Measurements from ENCODE around the gene PMP22.

The PMP22 gene
- total RNA-seq: 0 to 0.79 reads per million in 2 donors

DNA sequence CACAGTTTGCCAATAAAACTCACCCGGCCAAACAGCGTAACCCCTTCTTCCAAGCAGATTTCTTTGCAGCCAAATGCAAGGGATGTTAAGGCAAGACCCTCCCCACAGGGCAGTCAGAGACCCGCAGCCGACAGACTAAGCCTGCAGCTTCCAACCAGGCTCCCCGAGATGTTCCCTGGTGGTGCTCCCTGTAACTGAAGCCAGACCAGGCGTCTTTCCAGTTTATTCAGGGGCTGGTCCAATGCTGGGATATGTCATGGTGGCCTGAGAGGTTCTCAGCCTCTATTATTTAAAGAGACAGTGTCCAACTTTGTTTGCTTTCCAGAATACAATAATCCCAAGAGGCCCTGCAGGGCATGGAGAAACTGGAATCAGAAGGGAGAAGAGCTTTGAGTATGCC, at the start of gene PMP22:
TSS of gene PMP22 (minus strand) at position 196 of the 400 bp plus-strand sequence. CDS start 4,599 bp downstream, outside the sequence.
- no peak for DNase-seq

DNA sequence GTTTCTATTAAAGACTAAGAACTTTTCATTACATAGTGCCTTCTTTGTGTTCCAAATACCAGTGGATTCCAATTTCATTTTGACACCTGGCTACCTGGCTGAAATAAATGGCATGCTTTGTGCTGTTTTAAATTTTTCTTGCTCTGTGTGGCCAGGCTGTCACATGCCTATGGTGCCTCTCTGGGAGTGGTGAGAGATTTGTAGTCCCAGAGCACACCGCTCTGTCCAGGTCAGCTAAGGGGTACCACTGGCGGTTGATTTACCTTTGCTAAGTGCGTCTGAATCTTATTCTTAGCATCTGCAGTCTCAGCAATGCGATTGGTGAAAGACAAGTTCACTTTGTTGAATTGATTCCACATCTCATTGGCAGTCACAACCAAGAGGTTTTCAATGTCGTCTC, 46.9 kb upstream of the PMP22 start:
- no peak for DNase-seq

DNA sequence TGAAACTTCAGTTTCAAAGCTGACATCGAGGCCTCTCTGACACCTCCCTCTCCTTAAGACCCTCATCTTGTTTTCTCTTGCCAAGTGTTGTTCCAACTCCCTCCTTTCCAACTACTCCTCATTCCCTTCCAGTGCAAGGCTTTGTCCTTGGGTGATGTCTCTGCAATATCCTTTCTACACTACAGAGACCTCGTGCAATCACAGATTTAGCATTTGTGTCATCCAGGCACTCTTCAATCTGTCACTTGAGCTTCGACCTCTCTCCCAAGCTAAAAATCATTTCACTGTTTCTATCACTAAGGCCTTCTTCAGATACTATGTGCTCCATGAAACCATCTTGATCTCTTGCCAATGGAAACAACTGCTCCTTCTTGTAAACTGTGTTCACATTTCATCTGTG, 44.7 kb upstream of the PMP22 start:
- no peak for DNase-seq

DNA sequence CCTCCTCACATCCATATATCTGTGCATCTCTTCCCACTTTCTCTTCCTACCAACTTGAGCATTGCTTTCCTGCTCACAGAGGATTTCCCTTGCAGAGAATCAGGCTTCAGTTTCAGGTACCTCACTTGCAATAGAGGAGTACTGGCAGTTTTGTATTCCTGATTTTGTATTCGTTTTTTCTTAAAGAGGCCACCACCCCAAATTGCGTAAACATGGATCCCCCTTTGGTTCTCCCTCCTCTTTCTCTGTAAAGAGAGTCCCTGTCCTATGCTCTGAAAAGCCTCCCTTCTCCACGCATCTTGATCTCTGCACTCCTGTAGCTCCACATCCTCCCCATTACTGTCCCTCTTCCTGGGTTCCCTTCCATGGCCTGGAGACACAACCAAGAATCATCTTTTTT, 44.1 kb upstream of the PMP22 start:
- no peak for DNase-seq

DNA sequence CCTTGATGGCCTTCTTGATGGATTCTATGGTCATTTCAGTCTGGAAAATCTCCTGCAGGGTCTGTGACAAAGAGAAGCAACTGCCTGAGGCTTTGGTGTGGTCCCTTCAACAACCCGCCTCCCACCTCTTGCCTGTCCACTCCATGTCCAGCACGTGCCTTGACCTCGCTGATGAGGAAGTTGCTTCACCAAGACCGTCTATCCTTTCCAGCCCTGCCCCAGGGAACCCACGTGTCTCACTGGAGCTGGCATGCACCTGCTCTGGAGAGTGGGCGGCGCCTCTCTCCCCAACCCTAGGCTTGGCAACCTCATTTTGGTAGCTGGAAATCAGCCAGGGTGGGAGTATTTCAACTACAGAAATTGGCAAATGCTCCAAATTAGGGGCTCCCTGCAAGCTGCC, 43.6 kb upstream of the PMP22 start:
- DNase-seq: no peak

DNA sequence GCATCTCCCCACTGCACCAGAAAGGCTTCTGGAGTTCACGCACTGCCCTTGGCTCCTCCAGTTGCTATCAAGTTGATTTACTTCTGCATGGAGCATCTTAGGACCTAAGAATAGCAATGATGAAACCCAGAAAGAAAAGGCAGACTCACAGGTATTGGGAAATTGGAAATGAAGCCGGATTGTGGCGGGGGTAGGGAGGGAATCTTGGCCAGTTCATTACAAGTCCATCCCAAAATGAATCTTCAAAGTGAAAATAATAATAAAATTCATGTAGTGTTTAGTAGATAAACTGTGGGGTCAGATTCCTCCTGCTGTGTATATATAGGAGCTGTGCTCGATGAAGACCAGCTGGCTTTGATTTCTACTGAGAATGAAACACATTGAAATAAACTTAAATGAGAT, 42.6 kb upstream of the PMP22 start:
- DNase-seq: no peak

DNA sequence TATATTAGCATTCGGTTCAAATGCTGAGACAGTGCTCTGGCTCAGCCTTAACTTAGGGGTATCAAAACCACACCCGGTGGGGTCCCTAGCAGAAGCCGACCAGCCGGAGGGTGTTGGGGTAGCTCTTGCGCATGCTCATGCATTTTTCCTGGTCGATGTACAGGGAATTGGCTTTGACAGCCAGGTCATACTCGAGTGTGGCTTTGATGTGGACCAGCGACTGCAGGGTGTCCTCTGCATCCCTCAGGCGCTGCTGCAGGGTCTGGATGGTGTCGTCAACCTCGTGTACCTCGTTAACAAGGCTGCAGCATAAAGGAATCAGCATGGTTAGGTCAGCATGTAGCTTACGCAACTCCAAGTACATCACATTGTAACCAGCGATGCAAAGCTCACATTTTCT, 38.7 kb upstream of the PMP22 start:
- no peak for DNase-seq

DNA sequence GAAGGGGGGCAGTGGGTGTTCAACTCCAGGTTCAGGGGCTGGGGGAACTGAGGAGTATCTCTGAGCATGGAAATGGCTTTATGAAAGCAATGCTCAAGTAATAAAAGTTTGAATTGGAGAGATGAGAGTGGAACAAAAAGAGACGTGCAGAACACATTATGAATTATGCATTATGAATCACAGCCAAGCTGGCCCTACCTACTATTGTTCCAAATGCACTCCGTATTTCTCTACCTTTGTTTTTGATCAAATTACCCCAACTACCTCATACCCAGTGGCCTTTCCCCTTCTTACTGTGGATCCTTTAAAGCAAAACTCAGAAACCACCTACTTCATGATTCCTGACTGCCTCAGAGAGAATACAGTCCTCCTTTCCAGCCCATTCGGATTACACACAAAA, 38.1 kb upstream of the PMP22 start:
- DNase-seq: no peak

DNA sequence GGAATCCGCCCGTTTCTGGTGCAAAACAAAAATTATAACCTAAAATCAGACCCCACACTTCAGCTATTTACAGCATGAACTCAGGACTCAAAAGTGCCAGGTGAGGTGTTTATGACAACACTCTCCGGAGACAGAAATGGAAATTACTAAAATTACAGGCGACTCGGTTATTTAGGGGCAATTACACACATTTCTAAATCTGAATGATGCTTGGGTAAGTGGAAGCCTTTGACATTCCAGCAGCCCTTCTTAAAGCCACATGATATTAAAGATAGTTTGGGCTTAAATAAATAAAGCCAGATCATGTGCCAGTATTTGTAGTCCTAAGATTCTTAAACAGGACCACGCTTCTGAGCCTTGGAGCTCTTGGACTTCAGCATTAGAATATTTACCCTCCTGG, 36.7 kb upstream of the PMP22 start:
- DNase-seq: no peak

DNA sequence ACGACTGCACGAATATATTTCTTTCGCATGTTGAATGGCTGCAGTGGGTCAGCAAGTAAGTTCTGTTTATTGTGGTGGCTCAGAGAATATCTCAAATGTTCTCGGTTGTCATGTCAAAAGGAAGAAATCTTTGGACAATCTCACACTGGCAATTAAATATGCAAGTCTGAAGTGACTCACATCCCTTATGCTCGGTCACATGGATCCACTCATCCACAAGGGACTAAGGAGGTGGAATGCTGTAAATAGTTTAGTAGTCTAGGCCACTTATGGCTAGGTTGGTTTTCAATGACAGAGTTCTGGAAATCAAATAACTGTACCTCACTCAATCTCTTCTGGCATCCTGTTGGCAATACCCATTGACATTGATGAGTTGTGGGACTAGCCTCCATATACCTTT, 33.0 kb upstream of the PMP22 start:
- no peak for DNase-seq

DNA sequence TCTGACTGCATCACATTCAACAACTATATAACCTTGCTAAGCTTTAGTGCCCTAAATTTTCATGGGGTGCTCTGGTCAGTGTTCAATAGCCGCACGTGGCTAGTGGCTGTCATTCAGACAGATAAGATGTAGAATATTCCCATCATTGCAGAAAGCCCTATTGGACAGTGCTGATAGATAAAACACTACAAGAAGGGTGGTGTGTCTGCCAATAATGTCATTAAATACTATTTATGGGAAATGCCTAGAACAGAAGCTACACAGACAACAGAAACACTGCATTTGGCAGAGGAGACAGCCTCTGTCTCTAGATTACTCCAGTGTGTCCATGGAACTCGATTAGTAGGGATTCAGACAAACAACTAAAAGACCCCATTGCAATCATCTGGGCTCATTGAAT, 28.4 kb upstream of the PMP22 start:
- no peak for DNase-seq

DNA sequence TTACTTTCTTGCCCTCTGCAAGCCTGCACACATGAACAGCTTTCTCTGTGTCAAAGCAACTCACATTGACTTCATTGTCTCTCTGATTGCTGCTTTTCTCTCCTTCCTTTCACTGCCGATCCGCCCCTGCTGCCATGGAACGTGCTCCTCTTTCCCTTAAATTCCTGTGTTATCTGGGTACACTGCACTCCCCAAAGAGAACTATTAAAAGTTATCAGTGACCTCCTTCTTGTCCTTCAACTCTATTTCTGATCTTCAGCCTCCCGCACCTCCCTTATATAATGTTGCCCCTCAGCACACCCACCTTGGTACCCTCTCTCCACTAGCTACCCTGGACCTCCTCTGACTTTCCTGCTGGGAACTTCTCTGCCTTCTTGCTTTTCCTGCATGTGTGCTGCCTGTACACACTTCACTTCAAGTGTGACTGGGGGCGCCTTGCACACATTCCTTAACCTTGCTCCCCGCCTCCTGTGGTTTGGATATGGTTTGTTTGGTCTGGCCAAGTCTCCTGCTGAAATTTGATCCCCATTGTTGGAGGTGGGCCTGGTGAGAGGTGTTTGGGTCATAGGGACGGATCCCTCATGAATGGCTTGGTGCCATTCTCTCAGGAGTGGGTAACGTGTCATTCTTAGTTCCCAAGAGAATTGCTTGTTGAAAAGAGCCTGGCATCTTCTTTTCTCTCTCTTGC, 26.7 kb upstream of the PMP22 start:
- no peak for DNase-seq

DNA sequence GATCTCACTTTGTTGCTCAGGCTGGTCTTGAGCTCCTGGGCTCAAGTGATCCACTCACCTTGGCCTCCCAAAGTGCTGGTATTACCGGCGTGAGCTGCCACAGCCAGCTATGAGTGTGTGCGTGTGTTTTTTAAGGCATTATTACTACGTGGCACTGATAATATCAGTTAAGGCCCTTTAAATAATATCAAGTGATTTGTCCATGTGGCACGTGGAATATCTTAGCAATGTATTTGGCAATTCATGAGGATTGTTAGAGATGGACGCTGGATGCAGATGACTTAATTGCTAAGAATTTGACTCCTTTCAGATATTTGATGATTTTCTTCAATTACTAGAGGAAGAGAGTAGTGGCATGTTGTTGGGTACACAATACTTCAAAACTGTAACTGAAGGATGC, 25.5 kb upstream of the PMP22 start:
- no peak for DNase-seq

DNA sequence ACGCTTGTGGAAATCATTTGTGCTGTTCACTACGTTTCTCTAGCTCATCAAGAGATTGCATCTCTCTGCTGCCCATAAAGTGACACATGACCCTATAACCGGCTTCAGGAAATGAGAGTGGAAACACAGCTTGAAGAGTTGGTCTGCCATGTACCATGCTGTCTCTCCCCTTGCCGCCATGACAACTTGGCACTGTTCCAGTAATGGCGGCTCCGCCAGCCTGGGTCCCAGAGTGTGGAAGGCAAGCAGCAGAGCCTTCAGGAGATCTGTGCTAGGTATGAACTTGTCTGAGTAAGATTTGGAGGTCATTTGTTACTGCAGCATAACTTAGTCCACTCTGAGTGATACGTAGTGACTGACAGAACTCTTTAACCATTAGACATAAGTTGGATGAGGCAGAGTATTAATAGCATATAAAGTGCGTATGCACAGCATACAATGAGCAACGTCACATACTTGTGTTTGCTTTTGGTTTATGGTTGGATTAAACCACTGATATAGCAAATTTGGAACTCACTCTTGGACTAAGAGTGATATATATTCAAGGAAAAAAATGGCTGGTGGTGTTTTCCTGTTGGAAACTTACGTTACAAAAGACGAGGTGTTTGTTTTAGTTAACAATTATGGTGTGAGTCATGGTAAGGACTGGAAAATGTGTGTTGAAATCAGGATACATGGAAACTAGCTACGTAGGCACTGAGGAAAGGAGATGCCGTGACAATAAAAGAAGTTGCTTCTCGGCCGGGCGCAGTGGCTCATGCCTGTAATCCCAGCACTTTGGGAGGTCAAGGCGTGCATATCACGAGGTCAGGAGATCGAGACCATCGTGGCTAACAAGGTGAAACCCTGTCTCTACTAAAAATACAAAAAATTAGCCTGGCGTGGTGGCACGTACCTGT, 24.4 kb upstream of the PMP22 start:
- no peak for DNase-seq

DNA sequence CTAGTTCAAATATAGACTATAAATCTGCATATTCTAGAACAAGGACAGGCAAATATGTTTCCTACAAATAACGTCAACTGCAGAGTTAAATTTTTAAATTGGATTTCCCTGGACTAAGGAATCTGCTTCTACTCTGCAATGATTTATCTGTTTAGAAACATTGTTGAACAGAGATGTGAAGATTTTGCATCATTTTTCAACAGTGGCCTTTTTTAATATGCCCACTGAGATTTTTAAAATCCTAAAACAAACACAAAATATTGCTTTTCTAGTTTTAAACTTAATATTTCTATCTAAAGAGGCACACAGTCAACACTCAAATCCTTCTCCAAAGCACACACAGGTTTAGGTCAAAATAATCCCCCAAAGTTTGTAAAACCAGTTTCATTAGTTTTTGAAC, 23.7 kb upstream of the PMP22 start:
- no peak for DNase-seq

DNA sequence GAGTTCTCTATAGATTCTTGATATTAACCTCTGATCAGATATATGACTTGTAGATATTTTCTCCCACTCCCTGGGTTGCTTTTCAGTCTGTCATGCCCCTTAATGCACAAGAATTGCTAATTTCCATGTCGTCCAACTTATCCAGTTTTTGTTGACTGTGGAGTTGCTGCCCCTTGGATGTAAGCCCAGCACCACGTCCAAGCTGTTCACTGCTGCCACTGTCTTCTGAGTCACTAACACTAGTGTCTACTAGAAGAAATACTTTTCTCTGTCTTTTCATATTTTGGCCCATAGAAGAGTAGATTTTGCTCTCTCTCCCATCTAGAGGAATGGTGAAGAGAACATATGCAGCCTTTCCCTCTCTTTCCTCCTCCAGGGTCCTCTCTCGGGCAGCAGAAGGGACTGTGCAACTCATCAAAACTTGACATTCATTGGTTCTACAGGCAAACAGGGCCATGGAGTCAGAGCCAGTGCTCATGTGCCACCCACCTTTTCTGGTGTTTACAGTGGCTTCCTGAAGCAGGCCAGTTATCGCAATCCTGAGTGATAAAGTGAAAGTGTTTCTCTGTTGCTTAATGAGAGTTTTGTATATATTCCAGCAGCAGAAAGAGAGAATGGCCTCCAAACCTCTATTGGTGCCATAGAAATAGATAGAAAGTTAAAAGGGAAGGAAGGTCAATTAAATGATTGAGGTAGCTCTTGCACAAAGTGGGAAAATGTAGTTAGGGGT, 22.6 kb upstream of the PMP22 start:
- no peak for DNase-seq

DNA sequence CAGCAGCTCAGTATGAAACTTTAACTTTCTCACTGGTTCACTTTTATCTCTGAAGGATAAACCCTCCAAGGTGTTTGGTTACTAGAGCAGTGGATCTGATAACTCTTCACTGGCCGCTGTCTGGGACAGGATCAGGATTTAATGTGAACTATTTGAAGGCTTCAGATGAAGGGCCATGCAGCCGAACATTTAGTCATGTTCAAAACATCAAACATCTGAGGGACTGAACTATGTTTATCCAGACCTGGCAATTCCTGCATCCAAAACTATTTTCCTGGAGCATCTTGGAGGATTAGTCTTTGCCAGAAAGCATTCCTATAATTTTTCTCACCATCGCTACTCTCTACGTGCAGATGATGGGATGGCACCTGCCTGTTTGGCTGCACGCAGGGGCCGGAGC, 20.3 kb upstream of the PMP22 start:
- no peak for DNase-seq

DNA sequence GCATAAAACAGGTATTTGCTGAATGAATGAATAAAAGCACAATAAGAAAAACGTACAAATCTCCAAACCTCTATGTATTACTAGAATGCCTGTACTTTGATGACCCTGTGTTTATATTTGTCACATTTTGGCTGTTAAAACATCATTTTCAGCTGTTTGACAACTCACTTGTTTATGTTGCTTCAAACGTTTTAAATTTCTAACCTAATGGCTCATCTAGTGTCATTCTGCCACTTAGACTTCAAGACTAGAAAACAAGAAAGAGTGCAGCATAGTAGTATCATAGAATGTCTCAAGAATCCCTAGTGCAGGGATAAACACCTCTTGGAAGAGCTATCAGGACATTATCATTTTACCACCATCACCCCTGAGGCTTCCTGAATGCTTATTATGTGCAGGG, 19.4 kb upstream of the PMP22 start:
- no peak for DNase-seq

DNA sequence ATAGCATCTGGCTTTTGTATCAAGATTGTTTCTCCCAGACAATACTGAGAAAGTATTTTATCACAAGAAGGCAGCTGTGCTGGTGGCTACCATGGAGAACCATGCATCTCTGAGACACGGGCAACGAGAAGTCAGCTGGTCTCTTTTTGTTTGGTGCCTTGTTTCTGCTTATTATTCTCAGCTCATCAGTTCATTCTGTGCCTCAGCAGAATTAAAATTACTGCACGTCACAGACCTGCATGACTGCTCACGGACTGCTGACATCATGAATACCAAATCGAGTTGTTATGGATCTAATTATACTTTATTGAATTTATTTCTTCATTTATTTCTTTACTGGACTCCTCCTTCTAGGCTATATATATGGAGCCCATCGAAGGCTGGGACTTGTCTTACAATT, 19.0 kb upstream of the PMP22 start:
- no peak for DNase-seq

DNA sequence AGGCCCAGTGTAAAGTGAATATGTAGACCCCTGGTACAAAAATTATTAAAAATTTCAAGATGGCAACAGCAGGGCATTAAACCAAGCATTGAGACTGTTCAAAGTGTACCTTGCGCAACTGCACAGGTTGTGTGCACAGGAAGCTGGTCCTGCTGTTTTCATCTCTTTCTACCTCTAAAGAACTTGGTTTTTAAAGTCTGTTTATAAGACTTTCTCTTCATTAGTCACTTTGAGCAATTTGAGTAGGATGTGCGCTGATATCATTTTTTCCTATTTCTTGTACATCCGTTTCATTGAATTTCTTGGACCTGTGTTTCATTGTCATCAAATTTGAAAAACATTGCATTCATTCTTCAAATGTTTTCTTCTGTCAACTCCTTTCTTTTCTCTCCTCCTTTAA, 16.8 kb upstream of the PMP22 start:
- no peak for DNase-seq

DNA sequence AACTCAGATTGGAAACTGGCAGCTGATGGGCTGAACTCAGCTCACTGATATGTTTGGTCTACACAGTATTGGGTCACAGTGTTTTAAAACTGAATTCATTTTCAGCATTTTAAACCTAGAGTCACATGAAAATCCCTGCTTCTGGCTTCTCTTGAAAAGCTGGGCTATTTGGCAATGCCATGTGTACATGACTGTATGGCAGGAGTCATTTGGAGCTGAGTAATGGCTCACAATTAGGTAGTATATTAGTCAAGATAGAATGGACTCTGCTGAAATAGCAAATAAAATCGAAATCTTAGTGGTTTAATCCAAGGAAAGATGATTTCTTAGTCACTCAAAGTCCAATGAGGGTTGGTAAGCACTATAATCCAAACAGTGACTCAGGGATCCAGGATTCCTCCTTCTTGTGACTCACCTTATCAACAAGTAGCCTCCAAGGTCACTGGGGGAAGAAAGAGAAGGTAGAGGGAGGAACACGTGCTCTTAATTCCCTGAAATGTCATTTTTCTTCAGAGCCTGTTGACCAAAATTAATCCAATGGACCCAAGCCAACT, 13.9 kb upstream of the PMP22 start:
- DNase-seq: no peak

DNA sequence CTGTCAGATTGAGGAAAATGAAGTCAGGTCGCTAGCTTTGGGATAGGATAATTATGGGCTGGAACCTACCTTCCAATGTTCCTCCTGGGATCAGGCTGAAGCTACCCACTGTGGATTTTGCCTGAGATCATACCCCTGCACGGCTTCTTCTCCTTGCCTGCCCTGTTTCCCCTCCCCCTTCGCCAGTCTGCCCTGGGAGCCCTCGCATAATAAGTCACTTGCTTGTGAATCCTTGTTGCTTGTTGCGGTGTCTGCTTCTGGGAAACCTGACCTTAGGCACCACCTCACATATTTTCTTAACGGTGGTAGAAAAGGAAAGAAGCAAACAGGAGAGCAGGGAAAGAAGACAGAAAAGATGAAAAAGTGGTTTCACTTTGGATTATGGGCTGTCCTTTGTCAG, 13.3 kb upstream of the PMP22 start:
- no peak for DNase-seq

DNA sequence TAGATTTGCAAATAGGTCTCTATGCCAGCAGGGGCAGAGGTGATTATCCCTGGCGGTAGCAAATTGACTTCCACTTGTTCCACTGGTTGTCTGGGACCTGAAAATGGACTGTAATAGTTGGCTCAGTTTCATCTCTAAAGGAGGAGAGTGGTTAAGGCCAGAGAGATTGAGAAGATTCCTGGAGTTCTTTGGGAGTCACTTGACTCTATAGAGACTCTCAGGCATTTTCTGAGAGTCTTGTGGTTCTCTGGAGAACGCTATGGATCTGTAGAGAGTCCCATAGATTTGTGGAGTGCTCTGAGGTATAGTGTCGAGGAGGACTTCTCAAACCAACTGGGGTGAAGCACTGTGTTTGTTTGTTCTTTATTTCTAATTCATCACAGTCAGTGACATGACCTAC, 8.9 kb upstream of the PMP22 start:
- no peak for DNase-seq

All from activated gamma-delta T cell (primary cell).